Smooth muscle cell (in vitro differentiated cells): ENCODE measurements around the gene PTPN20. TPM values are rescaled to one million over a fixed set of nuclear protein-coding genes. Genes with fewer than 3 reads are reported as not detected.

Experiments
- DNase-seq: peaks from one replicate; lab custom pipeline; 2025; ENCODE audit not compliant: unreplicated experiment; lab: John Stamatoyannopoulos, UW
- H2AFZ ChIP-seq: fragments of 200-600 bp; sonication (generic); 2 replicates; pipeline ENCODE4 v1.6.0; 2016; ENCODE audit warnings: antibody characterized with exemption, low read depth, mild to moderate bottlenecking
- H3F3A ChIP-seq: fragments of 200-600 bp; sonication (generic); 2 replicates; pipeline ENCODE4 v1.6.0; 2017; ENCODE audit warnings: antibody characterized with exemption, low read depth
- H3K27ac ChIP-seq: fragments of 200-600 bp; sonication (generic); 2 replicates; pipeline ENCODE4 v1.5.1; 2016; ENCODE audit warnings: low read depth, mild to moderate bottlenecking
- H3K27me3 ChIP-seq: fragments of 200-600 bp; sonication (generic); 2 replicates; pipeline ENCODE4 v1.6.1; 2016; ENCODE audit warnings: low read depth, mild to moderate bottlenecking
- H3K36me3 ChIP-seq: fragments of 200-600 bp; sonication (generic); 2 replicates; pipeline ENCODE4 v1.5.1; 2016; ENCODE audit warnings: low read depth
- H3K4me1 ChIP-seq: fragments of 200-600 bp; sonication (generic); 2 replicates; pipeline ENCODE4 v1.5.1; 2016; ENCODE audit warnings: low read depth
- H3K4me2 ChIP-seq: fragments of 200-600 bp; sonication (generic); 2 replicates; pipeline ENCODE4 v1.6.0; 2016; ENCODE audit warnings: mild to moderate bottlenecking
- H3K4me3 ChIP-seq: fragments of 200-600 bp; sonication (generic); 2 replicates; pipeline ENCODE4 v1.5.1; 2016; ENCODE audit warnings: mild to moderate bottlenecking
- H3K79me2 ChIP-seq: fragments of 200-600 bp; sonication (generic); 2 replicates; pipeline ENCODE4 v1.6.0; 2016; ENCODE audit warnings: low read depth, mild to moderate bottlenecking
- H3K9ac ChIP-seq: fragments of 200-600 bp; sonication (generic); 2 replicates; pipeline ENCODE4 v1.6.0; 2016; ENCODE audit warnings: low read depth
- H3K9me3 ChIP-seq: fragments of 200-600 bp; sonication (generic); replicated peaks from 2 replicates; pipeline ENCODE4 v1.5.1; 2016; ENCODE audit warnings: low read depth
- H4K20me1 ChIP-seq: fragments of 200-600 bp; sonication (generic); 2 replicates; pipeline ENCODE4 v1.6.0; 2016; ENCODE audit warnings: low read depth
- CTCF ChIP-seq: fragments of 200-600 bp; sonication (generic); IDR thresholded peaks from 2 replicates; pipeline ENCODE4 v1.5.1; 2017; ENCODE audit warnings: borderline replicate concordance, mild to moderate bottlenecking, antibody characterized with exemption; ENCODE audit not compliant: insufficient read depth, poor library complexity, severe bottlenecking
- WGBS: methylation state at CpG from one replicate; pipeline ENCODE4 v1.1.7; 2016; ENCODE audit warnings: low lambda C conversion rate; 5-methylcytosine and 5-hydroxymethylcytosine counted together
- polyA plus RNA-seq: library from polyadenylated mRNA; unstranded; fragments of >200 nt; fragmentation: Nextera tagmentation; extraction: Ambion mirVana; gene quantifications from 2 replicates; pipeline ENCODE4 v1.2.1, GENCODE V29; 2016
- total RNA-seq: library from RNA; depleted of rRNA; stranded (reverse); fragments of >200 nt; gene quantifications from 2 replicates; pipeline ENCODE4 v1.2.3, GENCODE V29; 2014

The PTPN20 gene
- total and polyA plus RNA-seq, 2 experiments from 2014 or later = not detected

- TF ChIP-seq CTCF = no peak
- H3K9me3 ChIP-seq = no peaks in the 10 kb centered on the region
- H3K27ac ChIP-seq = no peak overlapping the region
- H3K4me2 ChIP-seq = no peak overlapping the region
- no peak overlapping the region for H2AFZ ChIP-seq
- H4K20me1 ChIP-seq = no peaks in the 10 kb centered on the region
- 91% methylated on average over 10 of the region's 11 CpGs for WGBS
- H3F3A ChIP-seq = no peaks in the 10 kb centered on the region
- DNase-seq = no peak
- H3K9ac ChIP-seq = no peak overlapping the region
- no peaks in the 10 kb centered on the region for H3K4me1 ChIP-seq
- H3K36me3 ChIP-seq = no peaks in the 10 kb centered on the region
- H3K27me3 ChIP-seq = no peaks in the 10 kb centered on the region
- H3K4me3 ChIP-seq = no peak overlapping the region
- H3K79me2 ChIP-seq = no peaks in the 10 kb centered on the region
Measured at GRCh38 chr10:47026301-47027107, 115.3 kb downstream of the PTPN20 start.

- no peaks in the 10 kb centered on the region for H3K36me3 ChIP-seq
- DNase-seq = no peak
- no peak overlapping the region for H3K4me3 ChIP-seq
- no peak for TF ChIP-seq CTCF
- H3K9me3 ChIP-seq = no peaks in the 10 kb centered on the region
- H4K20me1 ChIP-seq = no peaks in the 10 kb centered on the region
- WGBS = 91% methylated on average over 9 of the region's 9 CpGs
- no peaks in the 10 kb centered on the region for H3K79me2 ChIP-seq
- H3F3A ChIP-seq = no peaks in the 10 kb centered on the region
- no peak overlapping the region for H3K27ac ChIP-seq
- H2AFZ ChIP-seq = no peak overlapping the region
- no peak overlapping the region for H3K4me2 ChIP-seq
- no peak overlapping the region for H3K9ac ChIP-seq
- no peaks in the 10 kb centered on the region for H3K27me3 ChIP-seq
- H3K4me1 ChIP-seq = no peaks in the 10 kb centered on the region
Measured at GRCh38 chr10:47027108-47027783, 116.0 kb downstream of the PTPN20 start.

GRCh38 chr10:47027784-47028260, 116.6 kb downstream of the PTPN20 start:
- H3K27ac ChIP-seq = no peak overlapping the region
- no peaks in the 10 kb centered on the region for H3F3A ChIP-seq
- no peaks in the 10 kb centered on the region for H3K9me3 ChIP-seq
- H3K9ac ChIP-seq = no peak overlapping the region
- no peak for DNase-seq
- H2AFZ ChIP-seq = no peak overlapping the region
- TF ChIP-seq CTCF = no peak
- no peaks in the 10 kb centered on the region for H3K4me1 ChIP-seq
- no peaks in the 10 kb centered on the region for H3K79me2 ChIP-seq
- 90% methylated on average over 8 of the region's 8 CpGs for WGBS
- H3K4me2 ChIP-seq = no peak overlapping the region
- no peaks in the 10 kb centered on the region for H3K36me3 ChIP-seq
- H4K20me1 ChIP-seq = no peaks in the 10 kb centered on the region
- no peak overlapping the region for H3K4me3 ChIP-seq
- H3K27me3 ChIP-seq = no peaks in the 10 kb centered on the region
